ENCODE data around the gene FOXL3.

FOXL3 gene

GRCh38 chr7:269721-270120, 20.2 kb upstream of the FOXL3 start:
- no peak for DNase-seq

GRCh38 chr7:270351-270983, 19.5 kb upstream of the FOXL3 start:
- no peak for DNase-seq

- DNase-seq: no peak
Observed at GRCh38 chr7:271266-272107, 18.5 kb upstream of the FOXL3 start.

GRCh38 chr7:272108-272615, 17.8 kb upstream of the FOXL3 start:
- DNase-seq: no peak

GRCh38 chr7:272631-273030, 17.3 kb upstream of the FOXL3 start:
- no peak for DNase-seq

GRCh38 chr7:273327-273726, 16.6 kb upstream of the FOXL3 start:
- no peak for DNase-seq

GRCh38 chr7:274266-274665, 15.7 kb upstream of the FOXL3 start:
- no peak for DNase-seq

- DNase-seq: no peak
Observed at GRCh38 chr7:276230-276835, 13.6 kb upstream of the FOXL3 start.

GRCh38 chr7:277228-277627, 12.7 kb upstream of the FOXL3 start:
- no peak for DNase-seq

GRCh38 chr7:278081-278480, 11.9 kb upstream of the FOXL3 start:
- DNase-seq: no peak

GRCh38 chr7:279821-280220, 10.1 kb upstream of the FOXL3 start:
- DNase-seq: no peak

- no peak for DNase-seq
Observed at GRCh38 chr7:280461-280860, 9.5 kb upstream of the FOXL3 start.

GRCh38 chr7:281637-282036, 8.3 kb upstream of the FOXL3 start:
- no peak for DNase-seq

GRCh38 chr7:282621-283020, 7.3 kb upstream of the FOXL3 start:
- DNase-seq: no peak

- DNase-seq: no peak
Observed at GRCh38 chr7:284762-285722, 4.9 kb upstream of the FOXL3 start.

- DNase-seq: no peak
Observed at GRCh38 chr7:285731-286130, 4.2 kb upstream of the FOXL3 start.

GRCh38 chr7:286266-286665, 3.7 kb upstream of the FOXL3 start:
- DNase-seq: no peak

- DNase-seq: no peak
Observed at GRCh38 chr7:288671-289101, 1.3 kb upstream of the FOXL3 start.

- no peak for DNase-seq
Observed at GRCh38 chr7:289209-289755, 688 bp upstream of the FOXL3 start.

GRCh38 chr7:290554-291372, 793 bp downstream of the FOXL3 start:
- DNase-seq: no peak

- DNase-seq: no peak
Observed at GRCh38 chr7:291373-292092, 1.6 kb downstream of the FOXL3 start.

All from CD4-positive, alpha-beta T cell treated with Interleukin-21 for 1 hour (primary cell).